Putamen (tissue), 1 donor: ENCODE data around the gene MAML2.

Source experiments
- DNase-seq: peaks from one replicate; pipeline ENCODE4 v3.0.0-alpha.2; 2016; ENCODE audit warnings: low spot score

Gene MAML2

DNA sequence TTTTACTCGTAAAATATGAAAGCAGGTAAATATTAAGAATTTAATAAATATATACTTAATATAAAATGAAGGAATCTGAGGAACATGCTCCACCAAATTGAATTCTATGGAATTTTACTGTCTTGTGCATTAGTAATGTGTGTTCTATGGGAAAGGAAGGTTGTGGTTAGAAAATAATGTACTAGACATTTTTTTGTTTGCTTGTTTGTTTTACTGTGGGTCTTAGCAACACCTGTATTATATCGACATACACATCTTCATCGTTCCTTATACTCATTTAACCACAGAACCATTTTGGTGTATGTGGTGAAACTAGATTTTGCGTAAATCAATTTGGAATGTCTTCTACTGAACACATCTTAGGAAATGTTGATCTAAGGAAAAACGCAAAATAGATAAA lies 304.9 kb downstream of the MAML2 start:
- no peak for DNase-seq

DNA sequence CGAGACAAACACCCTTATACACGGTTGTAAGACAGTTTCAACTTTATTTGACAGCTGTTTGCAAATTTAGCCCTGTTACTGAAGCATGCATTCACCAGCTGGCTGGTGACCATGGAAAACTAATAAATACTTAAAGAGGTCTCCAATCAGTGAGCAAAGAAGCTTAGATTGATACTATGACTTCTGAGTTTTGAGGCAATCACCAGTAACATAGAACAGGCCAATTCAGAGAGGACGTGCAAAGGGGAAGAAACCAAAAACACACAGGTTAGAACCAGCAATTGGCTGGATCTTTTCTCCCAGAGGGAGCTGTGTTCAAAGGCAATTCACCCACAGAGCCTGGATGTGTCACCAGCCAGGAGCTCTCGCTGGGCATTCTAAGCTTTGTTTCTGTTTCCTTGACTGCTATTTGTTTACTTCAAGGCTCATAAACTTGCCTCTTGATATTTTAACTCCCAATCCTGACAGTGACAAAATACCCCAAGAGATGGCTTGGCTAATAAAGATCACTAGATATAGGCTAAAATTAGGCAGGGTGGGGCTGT lies 305.5 kb downstream of the MAML2 start:
- DNase-seq, result no peak

DNA sequence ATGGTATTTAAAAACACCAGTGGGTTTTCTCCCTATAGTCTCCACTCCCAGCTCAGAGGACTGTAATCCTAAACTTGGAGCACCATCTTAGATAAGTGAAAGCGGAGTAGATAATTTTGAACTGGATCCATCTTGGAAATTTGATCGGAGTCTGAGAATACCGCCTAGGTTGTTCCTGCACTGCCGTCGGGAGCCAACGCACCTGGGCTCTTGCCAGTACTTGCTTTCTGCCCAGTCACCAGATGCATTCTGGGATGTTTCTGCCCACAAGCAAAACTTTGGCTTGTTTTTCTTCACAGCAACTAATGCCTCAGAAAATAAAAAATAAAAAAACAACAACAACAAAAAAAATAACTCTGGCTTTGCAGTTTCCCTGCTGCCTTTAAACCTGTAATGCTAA lies 306.1 kb downstream of the MAML2 start:
- no peak for DNase-seq

DNA sequence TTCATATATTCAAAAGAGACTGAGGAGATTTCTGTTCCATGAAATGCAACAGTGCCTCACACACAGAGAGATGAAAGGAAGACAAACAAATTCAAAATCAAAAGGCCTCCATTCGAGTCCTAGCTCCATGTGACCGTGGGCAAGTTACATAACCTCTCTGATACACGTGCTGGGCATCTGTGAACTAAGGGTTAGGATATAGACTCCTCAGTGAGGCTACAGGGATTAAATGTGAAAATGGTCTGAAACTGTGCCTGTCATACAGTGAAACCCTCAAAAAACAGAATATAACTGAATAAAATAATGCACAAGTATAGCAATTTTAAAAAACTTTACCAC lies 307.3 kb downstream of the MAML2 start:
- DNase-seq, result no peak

GRCh38 chr11:96035031-96035739 lies 307.8 kb downstream of the MAML2 start:
- no peak for DNase-seq

- DNase-seq, result no peak
Observed at GRCh38 chr11:96033599-96033998, 309.4 kb downstream of the MAML2 start.

DNA sequence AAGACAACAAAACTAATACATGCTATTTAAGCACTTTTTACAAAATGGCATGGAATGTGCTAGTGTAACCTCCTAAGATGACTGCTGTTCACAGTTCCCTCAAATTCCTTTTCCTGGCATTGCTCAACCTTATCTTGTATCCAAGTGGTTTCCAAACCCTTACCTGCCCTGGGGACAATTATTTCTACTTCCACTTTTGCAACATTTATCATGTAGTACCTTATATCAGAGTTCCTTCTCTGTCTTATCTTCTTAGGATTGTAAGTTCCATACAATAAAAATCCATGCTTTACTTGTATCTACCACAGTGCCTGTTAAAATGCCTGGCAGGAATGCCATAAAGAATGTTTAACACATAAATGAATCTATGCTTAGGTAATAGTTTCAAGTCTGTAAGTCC lies 309.9 kb downstream of the MAML2 start:
- no peak for DNase-seq

GRCh38 chr11:96028746-96029145 lies 314.2 kb downstream of the MAML2 start:
- DNase-seq, result no peak

- no peak for DNase-seq
Observed at GRCh38 chr11:96027021-96027420, 316.0 kb downstream of the MAML2 start.

GRCh38 chr11:96026310-96026709 lies 316.7 kb downstream of the MAML2 start:
- DNase-seq, result no peak

- DNase-seq, result no peak
Observed at GRCh38 chr11:96024666-96025065, 318.3 kb downstream of the MAML2 start.

GRCh38 chr11:96023275-96023674 lies 319.7 kb downstream of the MAML2 start:
- no peak for DNase-seq

DNA sequence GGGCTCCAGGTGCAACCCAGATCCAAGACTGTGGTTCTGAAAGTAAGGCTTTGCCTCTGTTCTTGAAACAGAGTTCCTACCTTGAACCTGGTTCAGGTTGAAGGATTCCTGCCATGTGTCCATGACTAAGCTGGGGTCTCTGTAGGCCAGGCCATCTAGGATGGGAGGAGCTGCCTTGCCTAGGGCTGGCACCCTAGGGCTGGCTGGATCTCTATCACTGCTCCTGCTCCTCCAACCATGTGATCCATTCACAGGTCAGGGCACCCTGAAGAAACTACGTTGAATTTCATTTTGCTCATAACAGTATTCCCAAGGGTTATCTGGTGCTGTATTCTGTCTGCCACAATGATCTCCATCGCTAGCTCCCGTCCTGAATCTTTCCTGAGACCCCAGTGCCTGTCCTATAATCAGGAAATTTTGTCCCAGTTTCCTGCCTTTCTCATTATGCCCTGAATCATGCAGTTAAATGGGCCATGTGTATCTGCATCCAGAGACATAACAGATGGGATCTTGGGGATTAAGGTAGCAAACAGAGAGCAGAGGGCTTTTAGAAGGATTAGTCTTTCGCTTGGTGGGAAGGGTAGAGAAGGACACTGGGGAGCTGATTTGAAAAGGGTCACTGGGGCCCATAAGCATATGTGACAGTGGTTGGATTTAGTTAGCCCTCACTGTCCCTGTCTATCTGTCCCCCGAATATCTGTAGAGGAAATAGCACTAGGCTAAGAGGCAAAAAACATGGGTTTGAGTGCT lies 320.9 kb downstream of the MAML2 start:
- DNase-seq, result no peak

- DNase-seq, result no peak
Observed at GRCh38 chr11:96019810-96020747, 322.9 kb downstream of the MAML2 start.

- DNase-seq, result no peak
Observed at GRCh38 chr11:96019281-96019680, 323.7 kb downstream of the MAML2 start.

DNA sequence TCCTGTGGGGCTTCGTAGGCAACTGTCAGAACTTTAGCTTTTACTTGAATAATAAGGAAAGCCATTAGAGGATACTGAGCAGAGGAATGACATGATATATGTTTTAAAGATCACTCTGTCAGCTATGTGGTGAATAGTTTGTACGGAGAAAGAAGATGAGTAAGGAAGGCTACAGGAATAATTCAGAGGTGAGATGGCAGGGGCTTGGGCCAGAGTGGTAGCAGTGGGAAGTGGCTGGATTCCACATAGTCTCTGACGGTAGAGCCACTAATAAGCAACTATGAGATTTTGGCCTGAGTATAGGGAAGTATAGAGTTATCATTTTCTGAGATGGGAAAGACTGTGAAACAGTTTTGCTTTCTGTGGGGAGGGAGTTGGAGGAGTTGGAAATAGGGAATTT lies 325.1 kb downstream of the MAML2 start:
- DNase-seq, result no peak

DNA sequence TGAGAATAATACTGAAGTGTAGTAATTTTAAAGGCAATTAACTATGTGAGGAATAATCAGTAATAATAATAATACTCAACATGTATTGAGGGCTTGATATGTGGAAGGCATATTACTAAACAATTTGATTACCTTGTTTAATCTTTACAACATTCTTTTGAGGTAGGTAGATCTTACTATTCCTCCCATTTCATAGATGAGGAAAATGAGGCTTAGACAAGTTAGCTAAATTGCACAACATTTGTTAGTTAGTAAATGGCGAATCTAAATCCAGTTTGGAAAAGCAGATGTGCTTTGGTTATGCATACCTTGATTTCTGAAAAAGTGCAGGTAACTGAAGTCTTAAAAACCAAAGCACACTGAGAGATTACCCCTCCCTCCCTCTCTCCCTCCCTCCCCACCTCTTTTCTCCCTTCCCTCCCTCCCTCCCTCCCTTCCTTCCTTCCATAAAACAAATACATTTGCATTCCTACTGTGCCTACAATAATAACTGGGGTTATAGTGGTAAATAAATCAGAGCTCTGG lies 326.0 kb downstream of the MAML2 start:
- no peak for DNase-seq

- no peak for DNase-seq
Observed at GRCh38 chr11:96015906-96016565, 327.0 kb downstream of the MAML2 start.

GRCh38 chr11:96014217-96014616 lies 328.8 kb downstream of the MAML2 start:
- no peak for DNase-seq

DNA sequence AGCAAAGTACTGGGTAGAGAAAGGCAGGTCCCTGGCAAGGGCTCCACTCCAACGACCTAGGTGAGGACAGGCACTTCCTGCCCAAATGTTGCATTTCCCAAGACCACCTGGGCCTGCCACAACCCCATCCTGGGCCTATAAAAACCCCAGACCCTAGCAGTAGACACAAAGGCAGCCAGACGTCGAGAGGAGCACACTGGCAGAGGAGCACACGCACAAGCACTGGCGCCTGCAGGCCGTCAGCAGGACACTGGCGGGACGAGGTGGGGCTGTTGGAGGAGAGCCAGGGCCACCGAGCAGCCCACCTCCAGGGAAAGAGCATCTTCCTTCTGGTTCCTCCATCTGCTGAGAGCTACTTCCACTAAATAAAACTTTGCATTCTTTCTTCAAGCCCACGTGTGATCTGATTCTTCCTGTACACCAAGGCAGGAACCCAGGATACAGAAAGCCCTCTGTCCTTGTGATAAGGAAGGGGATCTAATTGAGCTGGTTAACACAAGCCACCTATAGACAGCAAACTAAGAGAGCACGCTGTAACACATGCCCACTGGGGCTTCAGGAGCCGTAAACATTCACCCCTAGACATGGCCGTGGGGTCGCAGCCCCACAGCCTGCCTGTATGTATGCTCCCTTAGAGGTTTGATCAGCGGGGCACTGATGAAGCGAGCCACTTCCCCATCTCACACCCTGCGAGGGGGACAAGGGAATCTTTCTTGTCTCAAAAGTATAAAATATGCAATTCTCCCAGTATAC lies 329.4 kb downstream of the MAML2 start:
- DNase-seq, result no peak
